ENCODE results near the gene PIMREG. TPM values are rescaled to one million over a fixed set of nuclear protein-coding genes. Genes with fewer than 3 reads are reported as not detected.
A peak's percentile ranks its signal among the peaks of the same experiment; 100 is the strongest.

PIMREG gene
- total RNA-seq, 2 donors from 2014 or later, result 2.4 to 7.7 TPM

DNA sequence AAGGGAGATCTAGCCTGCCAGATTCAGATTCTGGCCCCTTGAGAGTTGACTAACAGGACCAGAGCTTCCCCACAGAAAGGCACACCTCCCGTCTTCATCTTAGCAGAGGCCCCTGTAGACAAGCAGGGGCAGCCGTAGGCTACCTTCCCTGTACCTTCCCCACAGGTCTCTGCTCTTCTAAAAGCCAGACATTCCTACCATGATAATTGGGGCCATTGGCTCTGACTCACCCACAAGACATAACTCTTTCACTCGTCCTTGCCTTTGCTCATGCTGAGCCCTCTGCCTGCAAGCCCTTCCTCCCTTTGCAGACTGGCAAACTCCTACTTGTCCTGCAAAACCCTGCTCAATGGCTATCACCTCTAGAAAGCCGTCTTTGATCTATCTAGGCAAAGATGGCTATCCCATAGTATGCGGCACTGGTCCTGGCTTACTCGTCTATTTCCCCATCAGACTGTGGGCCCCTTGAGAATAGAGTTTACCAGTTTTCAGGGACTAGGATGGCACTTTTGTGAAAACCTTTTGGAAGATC is 43.8 kb downstream of the PIMREG start:
- ATAC-seq (no peak), DNase-seq (no peak)
- intact Hi-C loops (cut with DNase I, micrococcal nuclease), result no loop called here

DNA sequence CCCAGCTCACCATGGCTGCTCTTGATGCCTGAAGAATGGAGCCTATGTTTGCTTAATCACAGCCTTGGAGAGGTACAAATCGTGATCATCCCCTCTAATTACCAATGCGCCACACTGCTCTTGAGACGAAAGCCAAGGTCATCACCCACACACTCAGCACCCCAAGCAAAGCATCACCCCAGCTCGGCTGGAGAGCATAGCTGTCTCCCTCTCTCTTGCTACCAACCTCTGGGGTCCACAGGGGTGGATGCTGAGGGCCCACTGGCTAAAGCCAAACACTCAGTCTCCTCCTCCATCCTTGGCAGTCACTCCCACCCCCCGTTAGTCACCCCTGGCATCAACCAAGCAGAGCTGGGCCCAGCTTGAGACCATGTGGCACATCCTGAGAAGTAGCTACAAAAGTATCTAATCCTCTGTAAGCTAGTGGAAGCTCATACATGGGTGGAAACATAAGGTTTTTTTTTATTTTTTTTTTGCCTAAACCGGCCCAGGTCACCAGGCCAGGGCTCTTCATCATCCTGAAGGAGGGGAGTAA is 44.8 kb downstream of the PIMREG start:
- DNase-seq (no peak), ATAC-seq (no peak)
- intact Hi-C loops (cut with DNase I, micrococcal nuclease), result no loop called here

DNA sequence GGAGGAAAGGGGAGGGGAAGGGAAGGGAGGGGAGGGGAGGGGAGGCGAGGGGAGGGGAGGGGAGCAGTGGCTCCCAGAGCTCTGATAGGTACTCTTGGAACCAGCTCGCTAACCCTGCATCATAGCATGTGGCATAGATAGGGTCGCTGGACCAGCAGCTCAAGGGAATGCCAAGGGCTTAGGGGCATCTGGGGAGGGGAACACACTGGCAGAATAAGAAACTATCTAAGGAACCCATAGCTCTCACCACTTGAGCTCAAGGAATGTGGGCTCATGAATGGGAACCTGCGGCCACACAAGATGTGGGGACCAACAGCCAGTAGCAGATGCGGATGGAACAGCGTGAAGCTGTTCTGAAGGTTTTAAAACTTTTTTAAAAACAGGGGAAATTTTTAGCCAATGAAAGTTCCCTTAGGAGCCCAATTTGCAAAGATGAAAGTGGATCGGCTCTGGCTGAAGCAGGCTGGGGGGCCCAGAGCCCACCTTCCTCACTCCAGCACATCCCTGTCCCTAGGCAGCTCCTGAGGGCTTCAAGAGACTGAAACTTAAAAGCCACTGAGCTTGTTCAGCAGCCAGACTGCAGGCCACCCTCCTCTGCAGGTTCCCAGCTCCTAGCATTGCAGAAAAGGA is 46.9 kb downstream of the PIMREG start:
- ATAC-seq (no peak), DNase-seq (peak in 1 of 2 donors; percentile 4)
- intact Hi-C loops (cut with DNase I, micrococcal nuclease), result no loop called here

DNA sequence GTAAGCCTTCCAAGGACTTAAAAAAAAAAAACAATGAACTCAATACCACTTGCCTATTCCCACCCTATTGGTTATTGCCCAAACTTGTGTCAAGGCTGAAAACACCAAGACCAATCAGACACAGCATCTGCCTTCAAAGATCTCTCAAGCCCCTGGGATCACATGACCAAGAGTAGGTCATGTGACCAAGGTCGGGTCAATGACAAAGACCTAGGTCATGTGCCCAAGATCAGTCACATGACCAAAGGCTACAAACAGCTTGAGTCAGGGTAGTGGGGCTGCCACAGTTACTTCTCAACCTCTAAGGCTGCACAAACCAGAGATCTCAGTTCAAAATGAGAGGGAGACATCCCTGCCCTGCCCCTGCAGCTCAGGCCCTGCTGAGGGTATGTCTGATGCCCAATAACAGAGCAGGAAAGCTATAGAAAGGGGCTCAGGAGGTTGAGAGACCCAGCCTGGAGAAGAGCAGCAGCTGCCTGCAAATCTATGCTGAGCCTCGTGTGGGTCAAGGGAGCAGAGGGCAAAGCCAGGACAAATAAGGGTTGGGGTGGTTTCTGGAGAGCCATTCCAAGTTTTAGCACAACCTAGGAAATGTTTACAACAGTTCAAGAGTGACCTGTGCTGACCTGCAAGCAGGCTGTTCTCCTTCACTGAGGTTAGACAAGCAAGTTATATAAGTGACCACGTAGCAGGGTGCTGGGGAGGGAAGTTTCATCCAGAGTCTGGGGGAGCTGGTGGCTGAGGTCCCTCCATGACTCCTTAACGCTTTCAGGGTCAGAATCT is 48.8 kb downstream of the PIMREG start:
- DNase-seq (peak in 1 of 2 donors; percentile 1), ATAC-seq (no peak)

DNA sequence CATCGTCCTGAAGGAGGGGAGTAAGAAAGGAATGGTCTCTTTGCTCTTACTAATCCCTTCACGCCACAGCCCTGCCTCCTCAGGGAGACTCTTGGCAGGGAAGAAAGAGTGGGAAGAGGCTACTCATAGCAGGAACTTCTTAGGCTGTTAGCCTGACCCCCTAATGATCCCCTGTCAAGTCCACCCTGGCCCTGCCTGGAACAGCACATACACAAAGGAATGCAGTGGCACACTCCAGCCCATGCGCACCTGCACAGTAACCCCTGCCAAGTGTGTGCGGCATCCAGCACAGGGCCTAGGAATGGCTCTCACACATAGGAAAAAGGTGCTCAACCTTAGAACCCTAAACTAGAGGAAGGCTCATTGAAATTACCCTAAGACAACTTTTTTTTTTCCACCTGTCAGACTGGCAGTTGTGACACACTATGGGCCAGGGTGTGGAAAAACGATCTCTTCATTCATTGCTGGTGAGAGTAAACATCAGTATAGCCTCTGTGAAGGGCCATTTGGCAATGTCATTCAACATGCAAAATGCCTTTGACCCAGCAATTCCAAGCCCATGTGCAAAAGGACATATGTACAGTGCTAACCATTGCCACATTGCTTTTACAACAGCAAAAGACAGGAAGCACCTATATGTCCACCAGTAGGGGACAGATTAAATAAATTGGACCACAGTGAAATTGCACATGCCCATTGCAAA is 50.1 kb downstream of the PIMREG start:
- ATAC-seq (peak; percentile 95), DNase-seq (peak in 1 of 2 donors; percentile 34)
- intact Hi-C loops (cut with DNase I, micrococcal nuclease), result no loop called here

More for the DNA sequence above, 48.8 kb downstream of the PIMREG start:
- intact Hi-C loops (cut with DNase I, micrococcal nuclease), result no loop called here

DNA sequence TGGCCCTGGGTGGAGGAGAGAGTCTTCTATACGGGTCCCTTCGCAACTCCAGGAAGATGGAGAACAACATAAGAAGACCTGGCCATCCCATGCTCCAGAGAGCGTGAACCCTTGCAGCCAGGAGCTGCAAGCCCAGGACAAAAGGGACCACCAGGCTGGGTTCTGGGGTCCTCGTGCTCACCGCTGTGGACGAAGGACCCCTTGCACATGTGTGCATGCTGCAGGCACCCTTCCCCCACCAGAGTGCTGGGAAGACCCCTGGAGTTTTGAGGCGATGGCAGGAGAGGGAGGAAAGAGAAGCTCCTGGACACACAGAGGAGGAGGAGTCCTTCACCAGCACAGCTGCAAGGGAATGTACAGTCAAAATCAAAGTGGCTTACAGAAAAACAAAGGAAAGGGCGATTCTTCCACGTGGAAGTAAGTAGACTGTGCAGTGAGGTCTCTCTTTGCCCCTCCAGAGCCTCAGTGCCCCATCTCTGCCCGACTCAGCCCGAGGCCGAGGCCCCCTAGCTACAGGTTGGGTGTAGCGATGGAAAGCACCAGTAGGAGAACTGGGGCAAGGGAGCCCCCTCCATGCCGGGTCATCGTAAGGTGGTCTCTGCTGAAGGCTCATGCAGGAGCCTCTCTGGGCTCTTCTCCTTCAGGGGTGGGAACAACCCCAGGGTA is 51.3 kb downstream of the PIMREG start:
- ATAC-seq (no peak), DNase-seq (peak in 1 of 2 donors; percentile 14)
- intact Hi-C loops (cut with DNase I, micrococcal nuclease), result no loop called here

DNA sequence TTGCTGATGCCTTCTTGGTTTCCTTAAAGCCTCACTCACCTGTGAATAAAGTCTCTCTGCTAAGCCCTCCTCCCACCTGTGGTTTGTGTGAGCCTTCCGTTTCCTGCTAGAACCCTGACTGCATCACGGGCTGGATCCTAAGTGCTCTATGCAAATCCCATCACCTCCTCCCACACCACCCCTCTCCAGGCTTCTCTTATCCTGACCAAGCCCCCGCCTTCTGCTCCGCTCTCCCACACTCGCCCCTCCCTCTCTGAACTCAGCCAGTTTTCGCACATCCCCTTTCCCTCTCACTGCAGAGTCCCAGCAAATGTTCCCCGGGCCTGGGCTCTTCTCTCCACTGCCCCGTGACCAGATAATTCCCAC is 51.8 kb downstream of the PIMREG start:
- DNase-seq (peak in 1 of 2 donors; percentile 17), ATAC-seq (no peak)
- intact Hi-C loops (cut with DNase I, micrococcal nuclease), result no loop called here

DNA sequence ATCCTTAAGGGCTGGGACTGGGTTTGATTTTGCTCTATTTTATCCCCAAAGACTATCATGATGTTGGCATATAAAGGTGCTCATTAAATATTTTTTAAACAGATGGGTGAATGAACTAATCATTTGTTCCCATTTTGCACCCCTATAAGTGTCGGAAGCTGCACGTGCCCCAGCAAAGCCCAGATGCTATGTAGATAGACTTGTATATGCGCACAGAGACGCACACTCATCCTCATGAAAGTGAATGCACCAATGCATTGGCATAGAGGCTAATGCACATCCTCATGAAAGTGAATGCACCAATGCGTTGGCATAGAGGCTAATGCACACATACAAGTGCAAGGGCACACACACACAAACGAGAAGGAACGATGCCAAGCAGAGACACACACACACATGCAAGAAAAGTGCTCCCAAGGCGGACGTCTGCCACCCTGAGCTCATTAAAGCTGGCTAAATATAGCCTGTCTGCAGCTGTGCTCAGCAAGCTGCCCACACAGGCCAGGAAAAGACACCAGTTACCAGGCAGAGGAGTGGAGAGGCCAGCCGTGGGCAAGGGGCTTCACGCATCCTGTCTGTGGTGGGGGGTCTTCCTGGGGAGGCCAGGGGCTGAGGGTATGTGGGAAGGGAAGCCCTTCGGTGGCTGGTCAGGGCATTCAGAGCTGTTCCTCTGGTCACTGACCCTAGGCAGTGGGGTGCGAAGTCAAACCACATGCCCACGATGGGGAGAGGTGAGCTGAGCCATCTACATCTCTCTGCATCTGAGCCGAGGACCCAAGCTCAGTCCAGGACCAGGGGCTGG is 52.6 kb downstream of the PIMREG start:
- ATAC-seq (no peak), DNase-seq (peak in 1 of 2 donors; percentile 20)
- intact Hi-C loops (cut with DNase I, micrococcal nuclease), result no loop called here

DNA sequence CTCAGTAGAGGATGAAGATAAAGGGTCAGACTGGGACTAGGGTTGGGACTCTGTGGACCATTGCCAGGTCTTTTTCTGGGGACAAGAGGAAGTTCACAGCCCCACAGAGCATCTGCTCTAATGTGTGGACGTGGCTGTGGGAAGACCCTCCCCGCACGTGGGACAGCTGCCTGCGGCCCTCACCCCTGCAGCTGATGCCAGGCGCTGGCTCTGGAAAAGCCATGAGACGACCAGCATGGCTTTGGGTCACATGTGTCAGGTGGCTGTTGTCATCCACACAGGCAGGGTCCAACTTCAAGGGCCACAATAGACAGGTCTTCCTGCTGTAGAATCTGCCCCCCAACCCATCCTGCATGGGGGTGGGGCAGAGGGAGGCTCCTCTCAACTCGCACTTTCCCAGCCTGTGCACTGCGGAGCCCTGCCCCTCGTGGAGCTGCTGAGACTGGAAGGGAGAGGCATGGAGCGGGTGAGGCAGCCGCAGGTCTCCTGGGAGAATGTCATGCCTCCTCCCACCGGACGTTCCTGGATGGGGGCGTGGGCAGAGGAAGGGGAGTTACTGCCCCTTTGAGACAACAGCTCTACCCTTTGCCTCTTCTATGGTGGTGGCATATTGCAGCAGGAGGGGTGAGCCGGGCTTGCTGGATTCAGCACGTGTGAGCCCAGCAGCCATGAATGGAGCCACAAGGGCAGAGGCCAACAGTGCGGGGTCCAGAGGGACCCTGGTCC is 53.4 kb downstream of the PIMREG start:
- DNase-seq, result peak in 1 of 2 donors; percentile 13
- intact Hi-C loops (cut with DNase I, micrococcal nuclease), result no loop called here
- ATAC-seq, result no peak

DNA sequence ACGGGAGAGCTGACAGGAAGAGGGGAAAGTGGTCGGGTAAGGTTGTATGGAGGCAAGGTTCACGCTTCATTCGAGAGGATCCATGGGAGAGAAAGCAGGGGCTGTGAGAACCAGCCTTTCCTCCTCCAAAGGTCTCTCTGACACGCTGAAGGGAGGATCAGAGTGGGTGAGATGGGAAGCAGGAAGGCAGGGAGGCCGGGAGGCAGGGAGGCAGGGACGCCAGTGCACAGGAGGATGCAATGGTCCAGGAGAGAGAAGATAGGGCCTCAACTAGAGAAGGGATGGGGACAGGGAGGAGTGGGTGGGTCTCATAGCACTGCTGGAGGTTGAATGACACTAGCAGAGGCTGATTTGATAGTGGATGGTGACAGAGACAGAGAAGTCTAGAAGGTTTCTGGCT is 54.1 kb downstream of the PIMREG start:
- intact Hi-C loops (cut with DNase I, micrococcal nuclease), result no loop called here
- ATAC-seq (no peak), DNase-seq (peak in 1 of 2 donors; percentile 11)

DNA sequence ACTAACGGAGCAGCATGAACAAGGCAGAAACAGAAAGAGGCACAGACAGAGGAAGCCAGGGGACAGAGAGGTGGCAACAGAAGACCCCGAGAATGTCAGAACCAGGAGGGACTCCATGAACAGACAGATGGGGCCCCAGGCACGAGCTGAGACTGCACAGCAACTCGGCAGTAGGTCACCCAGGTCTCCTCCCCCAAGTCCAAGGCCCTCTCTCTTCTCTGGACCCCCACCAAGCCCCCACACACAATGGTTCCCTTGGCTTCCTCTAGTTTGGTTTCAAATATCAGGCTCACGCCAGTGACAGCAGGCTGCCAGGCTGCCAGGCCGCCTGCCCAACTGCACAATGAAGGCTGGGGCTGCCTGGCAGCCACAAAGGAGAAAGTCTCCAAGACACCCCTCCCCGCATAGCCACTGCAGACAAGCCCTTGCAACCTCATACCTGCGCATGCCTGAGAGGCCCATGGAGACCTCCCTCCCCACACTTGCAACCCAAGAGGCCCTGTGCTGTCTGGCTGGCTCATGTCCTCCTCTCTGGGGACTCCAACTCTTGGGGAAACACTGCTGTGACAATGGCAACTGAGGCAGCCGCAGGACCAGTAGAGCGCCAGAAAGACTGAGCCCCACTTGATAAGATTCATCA is 54.8 kb downstream of the PIMREG start:
- intact Hi-C loops (cut with DNase I, micrococcal nuclease), result no loop called here
- DNase-seq (peak in 1 of 2 donors; percentile 18), ATAC-seq (no peak)

Other genes with a start within 250 kb of the PIMREG start
- not detected for gene AIPL1, start 9.3 kb upstream of the PIMREG start, total RNA-seq
- 10 to 100 TPM; 13.7 to 19.0 TPM for gene PITPNM3, start 112.1 kb downstream of the PIMREG start, total RNA-seq
- 10 to 100 TPM; 14.1 to 15.8 TPM for gene KIAA0753, start 196.3 kb downstream of the PIMREG start, total RNA-seq
- gene TXNDC17, start 196.6 kb downstream of the PIMREG start, total RNA-seq, result 100 to 1,000 TPM; 135 to 151 TPM
- gene MED31, start 207.2 kb downstream of the PIMREG start, total RNA-seq, result 10 to 100 TPM in 1 of 2 donors, 1 to 10 TPM in 1; 9.2 to 11.3 TPM
- 1 to 10 TPM; 2.0 to 3.2 TPM for gene C17orf100, start 207.3 kb downstream of the PIMREG start, total RNA-seq